GM19351 (cell line): ENCODE data around the gene SERPINE2.
A peak's percentile ranks its signal among the peaks of the same experiment; 100 is the strongest.

Source experiments
- ATAC-seq: cut with Tn5 transposase; IDR thresholded peaks from one replicate; pipeline ENCODE4 v1.9.1; 2021; ENCODE audit warnings: mild to moderate bottlenecking, moderate library complexity; ENCODE audit not compliant: unreplicated experiment

SERPINE2 gene

DNA sequence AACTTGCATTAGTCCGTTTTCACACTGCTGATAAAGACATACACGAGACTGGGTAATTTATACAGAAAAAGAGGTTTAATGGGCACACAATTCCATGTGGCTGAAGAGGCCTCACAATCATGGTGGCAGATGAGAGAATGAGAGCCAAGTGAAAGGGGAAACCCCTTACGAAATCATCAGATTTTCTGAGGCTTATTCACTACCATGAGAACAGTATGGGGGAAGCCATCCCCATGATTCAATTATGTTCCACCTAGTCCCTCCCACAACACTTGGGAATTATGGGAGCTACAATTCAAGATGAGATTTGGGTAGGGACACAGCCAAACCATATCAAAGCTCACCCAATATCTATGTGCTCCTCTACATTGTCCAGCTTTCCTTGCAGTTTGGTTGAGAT is 16.0 kb upstream of the SERPINE2 start:
- ATAC-seq, result no peak

DNA sequence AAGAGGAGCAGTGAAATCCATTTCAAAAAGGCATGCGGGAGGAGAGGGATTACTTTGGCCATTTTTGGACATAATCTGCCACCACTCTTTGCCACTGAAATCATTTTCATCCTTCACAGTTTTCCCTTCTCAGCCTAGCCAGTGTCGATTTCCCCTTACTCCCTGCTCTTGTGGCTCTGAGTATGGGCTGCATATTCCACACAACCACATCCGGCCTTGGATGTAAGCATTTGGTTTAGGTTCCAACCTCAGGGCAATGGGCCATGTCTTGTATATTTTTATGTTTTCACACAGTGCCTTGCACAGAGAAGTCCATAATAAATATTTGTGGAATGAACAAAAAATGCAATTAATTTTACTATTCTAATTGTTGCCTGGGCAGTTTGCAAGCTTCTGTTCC is 7.7 kb upstream of the SERPINE2 start:
- no peak for ATAC-seq

DNA sequence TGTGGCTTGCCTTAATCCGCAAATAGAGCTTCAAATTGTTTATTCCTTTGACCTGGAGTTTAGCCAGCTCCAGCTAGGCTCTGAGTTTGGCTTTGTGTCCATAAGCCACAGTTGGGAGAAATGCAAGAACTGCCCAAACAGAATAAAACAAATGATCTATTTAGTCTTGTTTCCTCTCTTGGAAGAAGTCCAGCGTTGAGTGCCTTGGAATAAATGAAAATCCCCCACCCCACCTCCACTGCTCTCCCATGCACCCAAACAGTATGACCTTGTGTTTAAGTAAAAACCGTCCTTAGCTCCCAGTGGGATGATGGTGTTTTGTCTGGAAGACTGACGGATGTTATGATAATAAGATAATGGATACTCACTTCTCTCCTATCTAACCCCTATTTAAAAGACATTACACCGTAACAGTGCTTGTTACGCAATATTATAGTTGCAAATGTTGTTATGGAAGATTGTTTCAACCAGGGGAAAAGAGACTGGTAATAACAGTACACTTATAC is 3.2 kb upstream of the SERPINE2 start:
- no peak for ATAC-seq

DNA sequence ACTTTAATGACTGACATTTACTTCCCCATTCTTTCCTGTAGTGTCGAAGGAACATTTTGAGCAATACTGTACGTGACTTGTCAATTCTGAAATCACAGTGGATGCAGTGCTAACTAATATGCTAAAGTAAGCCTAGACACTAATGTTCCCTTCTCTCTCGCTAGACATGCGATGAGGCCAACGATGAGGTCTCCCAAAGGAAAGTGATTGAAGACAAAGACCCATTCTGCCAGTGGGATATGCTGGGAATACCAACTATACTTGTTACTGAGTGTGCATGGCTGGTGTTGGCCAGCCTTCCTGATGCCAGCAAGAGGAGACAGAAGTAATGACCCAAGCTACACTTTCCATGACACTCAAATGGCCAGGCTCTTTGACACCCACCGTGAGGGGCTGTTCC is 2.5 kb upstream of the SERPINE2 start:
- ATAC-seq, result no peak

DNA sequence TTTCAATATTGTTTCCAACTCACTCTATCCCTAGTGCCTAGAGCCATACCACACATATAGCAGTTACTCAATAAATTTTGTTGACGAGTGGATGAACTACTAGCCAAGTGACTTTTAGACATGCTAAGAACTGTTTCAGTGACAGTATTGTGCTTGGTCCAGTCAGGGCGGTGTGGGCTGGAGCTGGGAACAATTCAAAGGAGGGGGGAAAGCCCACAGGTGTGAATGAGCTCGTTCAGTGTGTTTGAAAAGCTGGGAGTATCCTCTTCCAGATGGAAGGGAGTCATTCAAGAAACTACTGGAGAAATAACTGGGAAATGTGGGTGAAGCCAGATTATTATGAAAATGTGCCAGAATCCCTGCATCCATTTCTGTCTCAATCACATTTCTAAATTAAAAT is 1.7 kb upstream of the SERPINE2 start:
- no peak for ATAC-seq

DNA sequence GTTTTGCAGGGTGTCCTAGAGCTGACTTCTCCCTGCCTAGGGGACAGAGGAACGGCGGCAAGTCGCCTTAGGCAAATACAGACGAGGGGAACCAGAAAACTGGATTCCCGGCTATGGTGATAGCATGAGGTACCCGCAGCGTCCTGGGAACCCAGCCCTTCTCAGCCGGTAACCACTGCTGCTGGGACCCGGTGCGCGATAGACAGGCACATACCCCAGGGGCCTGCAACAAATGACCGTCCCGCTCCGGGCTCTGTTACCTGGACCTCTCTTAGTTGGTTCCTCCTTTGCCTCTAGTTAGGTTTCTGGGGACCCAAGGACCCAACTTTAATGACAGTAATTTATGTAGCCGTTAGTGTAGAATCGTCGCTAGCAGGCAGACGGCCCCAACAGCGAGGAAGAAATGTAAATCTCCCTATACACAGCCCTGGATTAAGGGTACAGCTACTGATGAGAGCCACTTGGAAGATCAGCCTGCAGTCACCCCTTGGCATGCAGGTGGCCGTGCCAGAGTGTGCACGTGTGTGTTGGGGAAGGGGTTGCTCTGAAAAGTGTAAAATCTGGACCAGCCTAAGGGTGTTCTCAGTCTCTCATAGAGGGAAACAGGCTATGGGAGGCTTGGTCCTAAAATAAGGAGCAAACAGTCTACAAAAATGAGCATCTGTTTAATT is 819 bp upstream of the SERPINE2 start:
- peak; percentile 15 for ATAC-seq

DNA sequence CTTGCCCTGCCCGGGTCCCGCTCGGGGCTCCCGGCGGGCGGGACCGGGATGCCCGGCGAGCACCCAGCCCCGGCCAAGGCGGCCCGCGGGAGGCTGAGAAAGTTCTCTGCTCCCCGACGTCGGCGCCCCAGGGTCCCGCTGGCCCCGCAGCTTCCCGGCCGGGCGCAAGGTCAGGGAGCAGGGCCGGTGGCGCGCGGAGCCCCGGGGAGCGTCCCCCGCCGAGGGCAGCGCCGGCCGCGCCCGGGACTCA is 331 bp downstream of the SERPINE2 start:
- peak; percentile 32 for ATAC-seq

DNA sequence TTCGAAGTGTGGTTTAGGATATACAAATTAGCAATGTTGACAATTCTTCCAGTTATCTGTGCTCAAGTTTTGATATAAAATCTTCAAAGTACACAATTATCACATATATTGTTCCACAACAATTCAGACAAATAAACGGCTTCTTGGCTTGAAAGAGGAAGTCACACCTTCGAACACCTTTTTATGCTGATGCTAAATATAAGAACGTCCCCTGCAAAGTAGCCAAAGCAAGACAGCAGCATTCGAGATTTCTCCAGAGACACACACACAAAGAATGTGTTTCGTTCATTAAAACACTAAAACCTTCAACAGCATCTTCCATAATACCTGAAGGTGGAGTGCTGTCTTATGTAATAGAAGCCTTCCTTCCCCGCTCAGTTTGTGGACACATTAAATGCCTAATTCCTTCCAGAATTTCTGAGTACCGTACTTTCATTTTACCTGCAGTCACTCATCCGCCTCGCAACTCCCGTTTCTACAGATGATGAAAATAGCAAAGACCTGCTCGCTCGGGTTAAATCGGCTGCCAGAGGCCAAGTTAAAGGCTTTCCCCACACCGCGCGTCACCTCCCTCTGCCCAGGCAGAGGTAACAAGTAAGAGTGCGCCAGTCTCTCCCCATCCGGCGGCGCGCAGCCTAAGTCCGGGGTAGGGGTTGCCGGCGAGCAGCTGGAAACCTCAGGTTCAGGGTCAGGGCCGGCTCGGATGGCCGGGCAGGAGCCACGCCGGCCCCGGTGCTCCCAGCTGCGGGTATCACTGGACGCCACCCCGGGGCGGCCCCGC is 847 bp downstream of the SERPINE2 start:
- peak; percentile 60 for ATAC-seq

DNA sequence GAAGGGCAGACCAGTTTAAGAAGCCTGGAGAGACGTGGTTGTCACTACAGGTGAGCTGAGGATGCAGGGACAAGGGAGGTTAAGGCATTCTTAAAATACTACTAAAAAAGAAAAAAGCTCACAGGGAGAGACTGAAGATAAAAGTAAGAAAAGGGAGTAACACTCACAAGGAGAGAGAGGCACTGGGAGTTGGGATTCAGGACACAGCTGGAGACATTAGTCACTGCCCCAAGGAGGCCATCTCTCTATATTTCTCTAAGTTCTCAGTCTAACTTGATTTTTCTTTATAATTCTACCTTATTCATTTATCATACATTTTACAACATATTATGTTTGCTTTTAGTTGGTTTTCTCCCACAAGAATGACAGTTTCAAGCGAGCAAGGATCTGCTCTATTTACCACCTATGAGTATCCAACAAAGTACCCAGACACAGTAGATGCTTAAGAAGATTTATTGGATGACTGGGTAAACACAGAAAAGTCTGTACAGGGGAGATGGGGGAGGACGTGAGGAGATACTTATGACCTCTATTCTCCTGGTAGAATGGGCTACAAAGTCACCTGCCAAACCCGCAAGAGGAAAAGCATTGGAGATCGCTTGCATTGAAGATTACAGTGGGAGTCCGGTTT is 2.2 kb downstream of the SERPINE2 start:
- no peak for ATAC-seq

DNA sequence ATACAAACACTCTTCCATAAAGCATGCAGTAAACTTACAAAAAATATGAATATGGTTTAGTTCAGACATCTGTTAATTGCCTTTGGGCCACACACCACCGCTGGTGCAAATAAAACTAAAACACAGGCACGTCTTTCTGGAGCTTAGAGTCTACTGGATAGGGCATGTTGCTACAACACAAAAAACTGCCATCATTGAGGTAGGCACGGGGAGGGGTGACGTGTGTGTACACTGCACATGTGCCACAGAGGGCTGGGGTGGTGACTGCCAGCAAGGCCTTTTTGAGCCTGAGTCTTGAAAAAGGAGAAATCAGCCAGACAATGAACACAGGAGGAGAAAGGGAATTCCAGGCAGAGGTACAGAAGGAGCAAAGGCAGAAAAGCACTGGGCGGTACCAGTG is 5.1 kb downstream of the SERPINE2 start:
- ATAC-seq, result no peak

DNA sequence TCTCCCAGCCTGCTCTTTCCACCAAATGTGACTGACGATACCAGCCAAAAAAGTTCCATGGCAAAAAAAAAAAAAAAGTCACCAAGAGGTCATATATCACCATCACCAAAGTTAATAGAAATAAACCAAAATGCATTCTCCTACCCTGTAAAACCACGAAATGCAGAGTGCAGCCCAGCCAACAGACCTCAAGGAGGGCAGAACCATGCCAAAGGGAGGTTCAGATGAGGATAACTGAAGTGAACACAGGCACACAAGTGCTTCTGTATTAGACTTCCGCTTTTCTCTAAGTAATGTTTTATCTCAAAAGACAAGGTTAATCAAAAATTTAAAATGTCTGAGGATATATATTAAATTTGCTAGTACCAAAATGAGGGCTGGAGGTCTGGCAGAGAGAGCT is 5.5 kb downstream of the SERPINE2 start:
- no peak for ATAC-seq

DNA sequence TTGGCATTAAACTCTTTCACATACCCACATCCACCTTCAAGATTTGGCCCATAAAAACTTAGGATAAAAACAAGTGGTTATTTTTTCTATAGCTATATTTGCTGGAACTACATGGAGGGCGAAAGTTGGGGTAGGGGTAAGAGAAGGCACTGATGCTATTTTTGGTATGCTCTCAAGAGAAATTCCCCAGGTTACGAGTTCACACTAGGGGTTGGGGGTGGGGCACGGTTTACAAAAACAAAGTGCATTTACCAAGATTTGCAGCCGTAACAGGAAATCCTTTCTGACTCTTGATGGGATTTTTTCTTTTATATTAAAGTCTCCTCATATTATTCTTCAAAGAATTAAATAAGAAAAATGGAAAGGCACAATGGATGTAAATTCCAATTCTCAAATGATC is 6.8 kb downstream of the SERPINE2 start:
- ATAC-seq, result no peak

DNA sequence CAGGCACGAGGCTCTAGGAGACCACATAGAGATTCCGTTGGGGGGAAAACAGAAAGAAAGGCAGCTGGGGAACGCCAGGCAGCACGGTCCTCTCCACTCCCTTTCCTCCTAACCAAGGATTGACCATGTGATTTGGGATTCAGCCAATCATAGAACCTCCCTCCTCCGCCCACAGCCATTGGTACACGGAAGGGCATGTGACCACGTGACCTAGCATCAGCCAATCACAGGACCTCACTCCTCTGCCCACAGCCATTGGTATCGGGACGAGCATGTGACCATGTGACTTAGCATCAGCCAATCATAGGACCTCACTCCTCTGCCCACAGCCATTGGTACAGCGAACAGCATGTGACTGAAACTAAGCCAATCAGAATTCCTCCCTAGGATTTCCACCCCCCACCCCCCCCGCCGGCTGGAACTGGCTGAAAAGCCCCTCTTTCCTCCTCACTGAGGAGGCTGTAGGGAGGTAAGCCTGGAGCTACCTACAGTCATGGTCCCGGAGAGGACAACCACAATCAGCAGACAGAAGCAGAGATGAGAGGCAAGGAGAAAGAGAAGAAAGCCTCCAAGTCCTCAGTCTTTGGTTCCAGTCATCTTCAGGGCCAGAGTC is 7.6 kb downstream of the SERPINE2 start:
- ATAC-seq, result no peak

DNA sequence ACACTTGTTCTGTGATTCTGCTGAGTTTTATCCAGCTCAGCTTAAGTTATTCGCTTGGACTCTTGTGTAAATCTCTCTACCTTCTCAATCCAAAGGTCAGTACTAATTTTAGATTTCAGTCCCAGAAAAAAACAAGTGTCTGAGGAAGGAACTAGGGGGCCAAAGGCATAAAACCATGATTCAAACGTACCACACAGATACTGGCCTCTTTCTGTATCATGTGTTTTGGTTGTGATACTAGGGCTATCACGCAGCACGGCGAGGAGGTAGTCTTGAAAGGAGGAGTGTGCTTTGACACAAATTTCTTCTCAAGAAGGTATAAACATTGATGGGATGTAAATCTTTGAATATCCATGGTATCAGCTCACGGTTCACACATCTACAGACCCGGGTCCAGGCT is 8.3 kb downstream of the SERPINE2 start:
- ATAC-seq, result no peak

DNA sequence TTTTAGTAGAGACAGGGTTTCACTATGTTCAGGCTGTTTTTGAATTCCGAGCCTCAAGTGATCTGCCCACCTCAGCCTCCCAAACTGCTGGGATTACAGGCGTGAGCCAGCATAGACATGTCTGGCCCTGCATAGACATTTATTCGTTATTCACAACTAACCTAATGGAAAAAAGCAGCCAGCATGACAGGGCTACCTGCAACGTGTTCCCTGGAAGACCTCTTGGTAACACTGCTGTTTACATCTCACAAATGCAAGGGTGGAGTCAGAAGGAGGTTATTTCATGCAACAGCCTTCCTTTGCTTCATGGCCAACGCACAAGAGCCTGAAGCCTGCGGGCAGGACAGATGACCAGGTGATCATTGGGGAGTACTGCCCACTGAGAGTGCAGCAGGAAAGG is 9.2 kb downstream of the SERPINE2 start:
- ATAC-seq, result no peak

DNA sequence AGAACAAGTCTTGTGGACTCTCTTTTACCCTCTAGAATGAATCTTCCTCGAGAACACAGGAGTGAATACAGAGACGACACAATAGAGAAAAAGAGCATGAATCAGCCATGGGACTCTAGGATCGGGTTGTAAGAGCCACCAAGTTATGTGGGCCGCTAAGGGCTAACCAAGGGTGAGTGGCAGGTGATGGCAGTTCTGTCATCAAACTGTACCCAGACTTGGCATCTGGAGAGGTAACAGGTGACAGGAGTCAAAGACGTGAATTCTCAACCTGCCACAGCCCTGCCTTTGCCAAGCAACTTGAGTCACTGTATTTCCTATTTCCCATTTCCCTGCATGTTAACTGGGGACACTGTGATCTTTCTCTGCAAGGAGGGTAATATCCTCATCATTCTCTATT is 11.2 kb downstream of the SERPINE2 start:
- no peak for ATAC-seq

DNA sequence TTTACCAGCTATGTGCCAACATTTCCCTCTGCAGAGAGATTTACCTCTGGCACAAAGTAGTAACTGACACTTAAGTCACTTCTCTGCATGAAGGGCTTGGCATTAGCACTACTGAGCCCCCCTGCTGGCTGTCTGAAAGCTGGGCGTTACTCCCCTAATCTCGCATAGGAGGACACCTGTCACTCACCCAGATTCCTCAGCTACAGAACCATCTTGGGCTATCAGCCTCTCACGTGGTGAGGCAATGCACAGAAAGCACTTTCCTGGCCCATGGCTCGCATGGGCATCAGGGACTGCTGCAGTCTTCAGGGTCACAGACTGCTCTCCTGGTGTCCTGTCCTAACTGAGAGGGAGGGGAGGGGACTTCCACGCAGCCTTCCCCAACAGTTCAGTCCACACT is 12.0 kb downstream of the SERPINE2 start:
- no peak for ATAC-seq

DNA sequence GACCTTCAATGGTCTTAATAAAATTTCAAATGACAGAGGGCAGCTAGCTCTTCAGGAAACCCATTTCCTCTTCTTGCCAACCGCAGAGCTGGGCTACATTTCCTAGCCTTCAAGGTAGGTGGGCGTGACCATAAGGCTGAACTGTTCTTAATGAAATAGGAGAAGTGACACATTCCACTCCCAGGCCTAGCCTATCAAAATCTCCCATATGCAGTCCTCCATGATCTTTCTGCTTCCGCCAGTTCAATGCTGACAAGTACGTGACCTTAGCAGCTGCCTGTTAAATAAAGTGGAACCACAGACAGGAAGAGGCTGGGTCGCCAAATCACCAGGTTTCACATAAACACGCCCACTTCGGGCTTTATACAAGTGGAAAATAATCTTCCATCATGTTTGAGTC is 13.2 kb downstream of the SERPINE2 start:
- peak; percentile 90 for ATAC-seq

DNA sequence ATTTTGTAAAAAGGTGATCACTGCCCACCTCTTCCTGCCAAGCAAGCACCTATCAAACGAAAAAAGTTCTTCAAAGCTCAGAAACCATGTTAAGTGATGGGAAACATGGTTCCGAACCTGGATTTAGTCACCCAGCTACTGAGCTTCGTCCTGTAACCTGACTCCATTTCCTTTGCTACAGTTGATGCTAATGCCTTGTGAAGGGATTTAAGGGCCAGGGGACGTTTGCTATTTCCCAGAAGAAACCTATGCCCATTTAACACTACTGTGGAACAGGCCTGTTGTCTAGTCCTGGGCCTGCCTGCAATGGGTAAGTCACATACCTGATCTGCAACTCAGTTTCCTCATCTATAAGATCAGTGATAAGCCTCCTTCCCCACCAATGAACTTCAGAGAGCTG is 14.8 kb downstream of the SERPINE2 start:
- no peak for ATAC-seq

DNA sequence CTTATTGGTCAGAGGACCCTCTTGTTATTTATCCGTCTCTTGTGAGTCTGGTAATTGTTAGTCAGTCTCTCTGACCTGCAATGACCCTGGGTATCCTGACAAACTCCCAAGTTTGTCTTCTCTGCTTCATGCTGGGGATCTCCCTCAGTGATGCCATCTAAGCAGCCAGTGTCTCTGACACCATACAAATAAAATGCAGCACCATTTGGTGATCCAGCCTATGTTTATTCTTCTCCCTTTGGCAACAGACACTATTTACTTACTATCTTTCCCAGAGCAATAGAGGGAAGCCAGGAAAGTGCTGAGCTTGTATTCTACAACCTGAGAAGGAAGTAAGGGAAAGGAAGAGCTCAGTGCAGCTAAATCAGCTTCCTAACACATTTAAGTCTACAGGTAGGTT is 15.9 kb downstream of the SERPINE2 start:
- ATAC-seq, result no peak

DNA sequence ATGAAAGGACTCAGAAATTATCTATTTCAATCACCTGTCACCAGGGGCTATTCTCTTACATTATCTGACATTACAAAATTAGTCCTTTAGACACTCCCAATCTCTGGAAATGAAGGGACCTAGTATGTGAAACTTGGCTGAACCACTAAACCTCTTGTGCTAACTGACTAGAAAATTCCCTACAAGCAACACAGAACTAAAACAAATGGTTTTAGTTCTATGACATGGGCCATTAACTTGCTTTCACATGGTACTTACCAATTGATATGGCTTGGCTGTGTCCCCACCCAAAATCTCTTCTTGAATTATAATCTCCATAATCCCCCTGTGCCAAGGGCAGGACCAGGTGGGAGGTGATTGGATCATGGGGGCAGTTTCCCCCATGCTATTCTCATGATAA is 16.6 kb downstream of the SERPINE2 start:
- ATAC-seq, result peak; percentile 21

DNA sequence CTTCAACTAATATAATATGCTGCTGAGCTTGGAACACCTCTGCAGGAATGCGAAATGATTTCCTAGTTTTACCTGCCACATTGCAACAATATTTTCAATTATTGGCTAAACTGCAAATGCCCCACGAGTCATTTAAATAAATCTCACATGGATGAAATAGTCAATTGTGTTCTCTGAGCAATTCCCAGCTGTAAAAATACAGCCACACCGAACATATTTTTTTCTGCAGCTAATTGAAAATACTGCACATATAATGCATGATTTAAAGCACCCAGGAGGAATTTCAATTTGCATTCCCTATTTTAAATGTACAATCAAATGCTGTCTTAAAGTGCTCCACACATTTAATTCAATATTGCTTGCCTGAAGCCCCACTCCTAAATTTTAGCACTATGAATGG is 18.6 kb downstream of the SERPINE2 start:
- ATAC-seq, result no peak
